DLD1 (cell line): Measurements from ENCODE around the gene METTL23.
"Not testable (repeated sequence)": the region's sequence is repeated elsewhere in the genome, so short reads cannot be mapped to it uniquely, and the experiment has no call there.

Source experiments
- in situ Hi-C: cut with HindIII; loops from 2 replicates; pipeline ENCODE4 v1.10.0; 2017; ENCODE audit warnings: low sequenced_read_pairs

The METTL23 gene

DNA sequence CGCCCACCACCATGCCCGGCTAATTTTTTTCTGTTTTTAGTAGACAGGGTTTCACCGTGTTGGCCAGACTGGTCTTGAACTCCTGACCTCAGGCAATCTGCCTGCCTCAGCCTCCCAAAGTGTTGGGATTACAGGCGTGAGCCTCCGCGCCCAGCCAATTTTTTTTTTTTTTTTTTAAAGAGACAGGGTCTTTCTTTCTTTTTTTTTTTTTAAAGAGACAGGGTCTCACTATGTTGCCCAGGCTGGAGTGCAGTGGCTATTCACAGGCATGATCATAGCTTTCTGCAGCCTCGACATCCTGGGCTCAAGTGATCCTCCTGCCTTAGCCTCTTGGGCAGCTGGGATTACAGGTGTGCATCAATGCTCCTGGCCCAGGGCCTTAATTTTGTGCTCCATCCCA, 14.3 kb upstream of the METTL23 start:
- in situ Hi-C loops: loop anchor here (10.0 kb wide), 1 partner anchor 178 kb away; the partner anchor contains the start of gene CYGB

DNA sequence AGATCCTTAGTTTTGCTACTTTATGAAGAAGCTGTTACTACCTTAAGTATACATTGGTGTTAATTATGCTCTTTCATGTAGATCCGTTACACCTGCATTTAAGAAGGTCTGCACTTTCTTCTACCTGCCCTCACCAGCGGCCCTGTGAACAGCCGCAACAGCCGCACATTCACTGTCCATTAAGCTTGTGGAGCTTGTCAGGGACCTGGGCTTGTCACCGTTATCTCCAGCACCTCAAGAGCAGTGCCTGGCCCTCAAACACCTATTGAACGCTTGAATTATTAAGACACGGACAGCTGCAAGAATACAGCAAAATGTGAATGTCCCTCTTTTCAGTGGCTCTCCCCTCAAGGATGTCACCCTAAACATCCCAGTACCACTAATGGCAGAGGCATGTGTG, 12.9 kb upstream of the METTL23 start:
- in situ Hi-C loops: loop anchor here (10.0 kb wide), 1 partner anchor 179 kb away; the partner anchor contains the start of gene CYGB

DNA sequence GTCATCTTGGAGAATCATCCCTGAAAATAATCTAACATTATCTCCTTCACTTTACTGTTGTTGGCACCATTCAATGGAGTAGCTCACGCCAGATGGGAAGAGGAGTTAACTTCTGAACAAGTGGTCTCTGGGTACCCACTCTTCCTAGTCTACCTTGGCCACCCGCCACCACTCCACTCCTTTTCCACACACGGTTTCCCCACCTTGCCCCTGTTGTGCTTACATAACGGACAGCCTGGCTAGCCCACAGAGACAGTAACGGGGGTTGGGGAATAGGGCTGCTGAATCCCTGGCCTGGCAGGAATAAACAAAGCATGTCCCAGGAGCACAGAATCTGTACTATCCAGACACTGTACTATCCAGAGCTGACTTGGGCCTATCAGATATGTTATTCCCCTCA, 12.3 kb upstream of the METTL23 start:
- in situ Hi-C loops: loop anchor here (10.0 kb wide), 1 partner anchor 180 kb away; the partner anchor contains the start of gene CYGB

DNA sequence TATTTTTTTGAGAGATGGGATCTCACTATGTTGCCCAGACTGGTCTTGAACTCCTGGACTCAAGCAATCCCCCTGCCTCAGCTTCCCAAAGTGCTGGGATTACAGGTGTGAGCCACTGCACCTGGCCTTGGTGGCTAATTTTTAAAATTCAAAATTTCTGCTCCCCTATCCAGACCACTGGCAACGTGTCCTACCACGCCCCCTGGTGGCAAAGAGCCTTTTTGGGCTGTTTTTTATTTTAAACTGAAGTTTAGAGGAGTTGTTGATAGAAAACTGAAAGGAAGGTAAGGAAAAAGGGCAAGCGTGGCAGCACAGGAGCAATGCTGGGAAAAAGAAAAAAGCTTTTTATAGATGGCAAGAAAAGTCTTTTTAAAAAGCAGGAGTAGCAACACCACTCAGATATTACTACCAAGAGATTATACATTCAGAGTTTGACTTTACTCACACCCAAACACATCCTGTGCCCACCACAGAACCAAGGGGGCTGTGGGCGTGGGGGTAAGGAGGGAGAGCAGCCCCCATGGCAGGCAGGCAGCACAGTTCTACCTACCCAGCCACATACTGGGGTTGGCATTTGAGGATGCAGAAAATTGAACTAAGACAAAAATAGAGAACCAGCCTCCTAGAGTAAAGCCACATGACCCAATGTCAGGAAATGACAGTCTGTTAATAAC, 11.7 kb upstream of the METTL23 start:
- in situ Hi-C loops: loop anchor here (10.0 kb wide), 1 partner anchor 180 kb away; the partner anchor contains the start of gene CYGB

DNA sequence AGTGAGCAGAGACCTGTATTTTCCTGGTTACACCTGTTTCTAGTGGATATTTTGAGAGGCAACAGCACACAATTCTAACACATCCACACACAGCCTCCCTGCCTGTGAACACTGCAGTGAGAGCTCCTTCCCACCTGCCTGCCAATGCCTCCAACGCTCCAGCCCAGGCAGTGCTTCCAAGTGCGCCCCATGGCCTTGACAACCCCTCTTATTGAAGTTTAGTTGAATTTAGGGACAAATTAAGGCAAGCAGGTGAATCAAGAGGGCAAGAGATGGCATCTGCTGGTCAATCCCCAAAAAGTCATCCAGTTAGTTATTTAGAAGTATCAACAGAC, 11.2 kb upstream of the METTL23 start:
- in situ Hi-C loops: loop anchor here (10.0 kb wide), 1 partner anchor 181 kb away; the partner anchor contains the start of gene CYGB

DNA sequence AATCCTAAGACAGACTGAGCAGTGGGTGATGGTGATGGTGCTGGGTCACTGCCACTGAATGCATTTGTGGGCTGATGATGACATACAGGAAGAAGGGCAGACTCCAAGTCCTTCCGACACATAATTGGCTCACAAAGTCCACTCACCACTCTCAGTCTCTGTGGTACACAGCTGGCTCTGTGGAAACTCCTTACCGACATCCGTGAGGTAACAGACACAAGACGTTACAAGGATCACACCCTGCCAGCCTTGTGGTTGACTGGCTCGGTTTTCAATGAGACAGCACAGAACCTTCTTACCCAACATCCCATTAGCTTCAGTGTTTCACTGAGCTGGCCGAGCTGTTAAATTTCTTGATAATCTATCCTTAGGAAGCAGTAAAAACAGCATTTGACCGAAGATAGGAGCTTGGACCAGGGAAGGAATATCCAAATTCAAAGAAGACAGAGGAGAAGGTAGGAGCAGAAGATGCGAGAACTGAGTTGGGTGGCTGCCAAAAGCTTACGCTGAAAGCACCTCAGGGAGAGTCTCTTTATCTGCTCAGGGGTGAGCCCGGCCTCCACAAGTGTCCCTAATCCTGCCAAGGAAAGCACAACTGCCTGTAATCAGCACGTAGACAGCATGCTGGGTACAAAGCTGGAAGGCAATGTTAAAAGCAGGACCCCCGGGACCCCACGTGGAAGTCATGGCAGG, 10.3 kb upstream of the METTL23 start:
- in situ Hi-C loops: loop anchor here (10.0 kb wide), 1 partner anchor 181 kb away; the partner anchor contains the start of gene CYGB

DNA sequence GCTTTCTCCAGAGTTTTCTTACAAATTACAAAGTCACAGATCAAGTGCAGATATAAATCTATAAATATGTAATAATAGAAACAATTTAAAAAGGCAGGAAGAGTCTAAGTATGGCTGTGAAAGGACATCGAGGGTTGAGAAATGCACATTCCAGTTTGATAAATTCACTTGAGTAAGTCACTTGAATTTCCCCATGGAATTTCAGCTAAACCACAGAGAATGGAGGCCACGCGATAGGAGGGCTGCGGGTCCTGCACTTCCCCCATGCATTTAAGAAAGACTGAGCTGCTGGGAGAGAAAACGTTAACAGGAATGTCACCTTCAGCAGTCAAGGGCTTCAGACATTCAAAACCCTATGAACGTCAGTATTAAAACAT, 9.8 kb upstream of the METTL23 start:
- in situ Hi-C loops: loop anchor here (10.0 kb wide), 1 partner anchor 182 kb away; the partner anchor contains the start of gene CYGB

DNA sequence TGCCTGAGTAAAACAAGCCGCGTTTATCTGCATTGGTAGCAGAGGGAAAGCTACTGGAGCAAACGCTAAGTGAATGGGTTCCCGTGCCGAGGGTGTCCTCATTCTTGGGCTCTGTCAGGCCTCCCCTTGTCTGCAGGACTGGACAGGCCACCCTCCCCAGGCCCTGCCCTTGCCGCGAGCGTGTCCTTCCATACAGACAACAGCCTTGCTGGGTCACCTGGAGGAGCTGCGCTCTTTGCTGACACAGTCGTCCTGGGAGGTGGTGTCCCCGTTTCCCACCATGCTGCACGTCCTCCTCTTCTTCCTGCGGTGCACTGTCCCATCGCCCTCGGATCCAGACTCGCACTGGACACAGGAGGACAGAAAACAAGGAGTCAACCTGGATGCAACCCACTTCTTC, 8.1 kb upstream of the METTL23 start:
- in situ Hi-C loops: loop anchor here (10.0 kb wide), 1 partner anchor 184 kb away; the partner anchor contains the start of gene CYGB

DNA sequence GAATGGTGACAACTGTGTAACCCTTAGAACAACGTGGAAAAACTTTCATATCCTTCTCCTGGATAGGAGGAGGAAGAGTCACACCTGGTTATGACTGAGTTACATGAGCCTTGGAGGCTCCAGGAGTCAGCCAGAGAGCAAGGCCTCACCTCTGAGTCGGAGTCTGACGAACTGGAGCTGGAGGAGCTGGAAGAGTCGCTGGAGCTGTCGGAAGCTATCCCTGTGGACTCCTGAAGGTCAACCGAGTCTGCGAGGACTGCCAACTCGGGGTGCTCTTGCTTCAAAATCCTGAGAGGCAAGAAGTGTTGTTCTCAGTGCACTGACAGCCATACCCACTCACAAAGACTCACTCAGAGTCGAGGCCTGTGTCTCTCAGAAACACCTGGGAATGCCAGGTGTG, 6.4 kb upstream of the METTL23 start:
- in situ Hi-C loops: no loop called here

DNA sequence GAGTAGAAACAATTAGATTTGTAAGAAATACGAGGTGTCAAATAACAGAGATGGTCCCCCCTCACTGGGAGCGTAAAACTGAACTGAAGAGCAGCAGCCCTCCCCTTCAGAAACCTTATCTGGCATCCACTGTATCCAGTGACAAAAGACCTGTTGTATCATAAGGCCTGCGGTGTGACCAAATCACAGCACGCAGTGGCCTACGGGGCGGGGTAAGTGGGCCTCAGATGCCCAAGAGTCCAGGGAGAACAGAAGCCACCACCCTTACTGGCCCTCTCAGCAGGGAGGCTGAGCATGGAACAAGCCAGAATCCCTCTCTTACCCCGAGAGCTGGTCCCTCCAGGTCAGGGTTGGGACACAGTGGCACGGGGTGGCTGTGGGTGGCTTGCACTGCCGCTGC, 5.7 kb upstream of the METTL23 start:
- in situ Hi-C loops: no loop called here

DNA sequence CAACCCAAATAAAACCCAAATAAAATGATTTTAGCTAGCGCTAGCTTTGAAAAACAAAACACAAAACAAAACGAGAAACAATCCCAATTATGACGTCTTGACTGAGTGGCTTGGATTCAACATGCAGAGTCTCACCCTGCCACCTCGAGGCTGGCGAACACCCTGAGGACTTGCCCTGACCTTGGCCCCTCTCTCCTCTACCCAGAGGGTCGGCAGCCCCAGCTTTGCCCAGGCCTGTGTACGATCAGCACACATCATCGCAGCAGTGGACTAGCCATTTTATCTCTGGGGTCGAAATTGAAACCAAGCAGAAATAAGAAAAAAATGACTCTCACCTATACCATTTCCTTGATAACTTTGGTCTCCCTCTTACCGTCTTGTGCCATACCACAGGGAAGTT, 5.2 kb upstream of the METTL23 start:
- in situ Hi-C loops: no loop called here

DNA sequence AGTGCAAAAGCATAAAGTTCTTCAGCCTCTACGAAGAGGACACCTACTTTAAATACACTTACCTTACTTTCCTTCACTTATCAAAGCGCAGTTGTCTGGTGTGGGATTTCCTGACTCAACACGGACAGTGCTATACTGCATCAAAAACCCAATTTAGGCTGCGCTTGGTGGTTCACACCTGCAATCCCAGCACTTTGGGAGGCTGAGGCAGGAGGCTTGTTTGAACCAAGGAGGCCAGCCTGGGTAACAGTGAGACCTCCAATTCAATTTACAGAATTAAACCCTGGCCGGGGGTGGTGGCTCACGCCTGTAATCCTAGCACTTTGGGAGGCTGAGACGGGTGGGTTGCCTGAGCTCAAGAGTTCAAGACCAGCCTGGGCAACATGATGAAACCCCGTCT, 4.4 kb upstream of the METTL23 start:
- in situ Hi-C loops: no loop called here

DNA sequence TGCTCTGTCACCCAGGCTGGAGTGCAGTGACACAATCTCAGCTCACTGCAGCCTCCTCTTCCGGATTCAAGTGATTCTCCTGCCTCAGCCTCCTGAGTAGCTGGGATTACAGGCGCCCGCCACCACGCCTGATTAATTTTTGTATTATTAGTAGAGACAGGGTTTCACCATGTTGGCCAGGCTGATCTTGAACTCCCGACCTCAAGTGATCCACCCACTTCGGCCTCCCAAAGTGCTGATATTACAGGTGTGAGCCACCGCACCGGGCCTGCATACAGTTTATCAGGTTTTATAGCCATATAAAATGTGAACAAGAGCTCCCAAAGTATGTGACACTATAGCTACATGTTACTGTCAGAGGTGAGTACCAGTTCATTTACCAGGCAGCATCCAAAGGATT, 3.7 kb upstream of the METTL23 start:
- in situ Hi-C loops: not testable (repeated sequence)

DNA sequence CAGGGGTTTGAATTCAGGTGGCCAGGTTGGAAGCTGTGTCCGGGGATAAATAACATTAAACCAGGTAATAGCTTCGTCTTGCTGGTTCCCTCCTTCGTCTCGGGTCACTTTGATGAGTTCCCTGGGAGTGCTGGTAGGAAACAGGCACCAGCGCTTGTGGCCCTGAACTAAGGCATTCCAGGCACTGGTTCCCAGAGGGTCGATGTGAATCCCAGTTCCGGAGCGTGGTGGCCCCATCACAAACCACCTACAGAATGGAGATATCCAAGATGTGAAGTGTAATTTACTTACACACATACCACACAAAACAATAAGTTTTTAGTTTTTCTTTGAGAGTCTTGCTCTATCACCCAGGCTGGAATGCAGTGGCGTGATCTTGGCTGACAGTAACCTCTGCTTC, 2.8 kb upstream of the METTL23 start:
- in situ Hi-C loops: no loop called here

DNA sequence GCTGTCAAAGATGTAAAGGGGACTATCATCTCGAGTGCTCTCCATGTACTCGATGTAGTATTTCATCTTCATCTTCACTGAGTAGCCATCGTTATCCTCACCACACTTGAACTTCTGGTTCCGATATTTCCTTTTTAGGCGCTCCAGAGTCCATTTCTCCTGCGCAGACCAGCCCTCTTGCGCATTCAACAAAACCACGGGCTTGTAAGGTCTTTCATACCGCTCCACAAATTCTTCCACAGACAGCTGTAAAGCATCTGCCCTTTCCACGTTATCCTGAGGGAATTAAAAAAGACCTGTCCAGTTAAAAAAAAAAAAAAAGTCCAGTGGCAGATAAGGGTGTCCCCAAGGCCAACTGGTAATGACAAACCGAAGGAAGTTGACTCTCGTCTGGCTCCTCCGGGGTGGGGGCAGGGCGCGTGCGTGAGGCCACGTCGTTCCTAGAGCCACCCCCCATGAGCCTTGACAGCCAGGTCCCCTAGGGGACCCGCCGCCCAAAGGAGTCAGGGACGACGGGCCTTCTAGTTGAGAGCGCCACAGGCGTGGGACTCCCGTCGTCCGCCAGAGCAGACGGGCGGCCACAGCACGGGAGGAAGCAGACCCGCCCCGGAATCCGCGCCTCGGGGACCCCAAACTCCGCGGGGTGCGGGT, 934 bp upstream of the METTL23 start:
- in situ Hi-C loops: no loop called here

DNA sequence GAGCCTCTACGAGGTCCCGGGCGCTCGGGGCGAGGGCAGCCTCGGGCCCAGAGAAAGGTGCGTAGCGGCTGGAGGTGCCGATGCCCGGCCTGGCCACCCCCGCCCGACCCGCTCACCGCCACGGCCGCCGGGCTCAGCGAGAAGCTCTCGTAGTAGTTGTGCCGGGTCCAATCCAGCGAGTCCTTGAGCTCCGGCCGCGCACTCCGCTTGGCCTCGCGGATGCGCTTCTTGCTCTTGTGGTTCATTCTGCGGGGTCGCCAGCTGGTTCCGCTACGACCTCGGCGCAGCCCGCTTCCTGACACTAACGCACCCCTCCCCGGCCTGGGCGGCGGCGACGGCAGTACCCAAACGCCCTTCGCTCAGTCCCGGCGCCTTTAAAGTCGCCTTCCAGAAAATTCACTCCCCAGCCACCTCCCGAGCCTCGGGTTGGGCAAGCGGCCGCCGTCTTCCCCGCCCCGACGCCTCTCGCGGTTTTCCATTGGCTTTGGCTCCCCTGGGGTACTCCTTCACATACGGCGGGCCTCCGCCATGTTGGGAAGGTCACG, 336 bp upstream of the METTL23 start, which contains the start of gene JMJD6:
Gene JMJD6, minus strand, starts transcription at position 376 of the 545 bp plus-strand sequence. Its CDS starts 131 bp downstream, at position 245.
- in situ Hi-C loops: no loop called here

DNA sequence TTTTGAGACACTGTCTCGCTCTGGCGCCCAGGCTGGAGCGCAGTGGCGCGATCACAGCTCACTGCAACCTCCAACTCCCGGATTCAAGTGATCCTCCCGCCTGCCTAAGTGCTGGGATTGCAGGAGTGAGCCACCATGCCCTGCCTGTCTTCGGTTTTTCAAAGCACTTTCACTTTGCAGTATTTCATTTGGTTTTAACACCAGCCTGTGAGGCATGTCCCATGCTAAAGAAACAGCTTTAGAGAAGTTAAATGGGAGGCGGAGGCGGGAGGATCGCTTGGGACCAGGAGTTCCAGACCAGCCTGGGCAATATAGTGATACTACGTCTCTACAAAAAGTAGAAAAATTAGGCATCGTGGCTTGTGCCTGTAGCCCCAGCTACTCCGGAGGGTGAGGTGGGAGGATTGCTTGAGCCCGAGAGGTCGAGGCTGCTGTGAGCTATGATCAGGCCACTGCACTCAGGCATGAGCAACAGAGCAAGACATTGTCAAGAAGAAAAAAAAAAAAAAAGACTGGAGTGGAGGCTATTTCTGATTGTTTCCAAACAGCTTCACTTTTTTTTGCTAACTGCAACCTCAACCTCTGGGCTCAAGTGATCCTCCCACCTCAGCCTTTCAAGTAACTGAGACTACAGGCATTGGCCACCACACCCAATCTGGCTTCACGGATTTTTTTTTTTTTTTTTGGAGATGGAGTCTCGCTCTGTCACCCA, 1.3 kb downstream of the METTL23 start:
- in situ Hi-C loops: no loop called here

DNA sequence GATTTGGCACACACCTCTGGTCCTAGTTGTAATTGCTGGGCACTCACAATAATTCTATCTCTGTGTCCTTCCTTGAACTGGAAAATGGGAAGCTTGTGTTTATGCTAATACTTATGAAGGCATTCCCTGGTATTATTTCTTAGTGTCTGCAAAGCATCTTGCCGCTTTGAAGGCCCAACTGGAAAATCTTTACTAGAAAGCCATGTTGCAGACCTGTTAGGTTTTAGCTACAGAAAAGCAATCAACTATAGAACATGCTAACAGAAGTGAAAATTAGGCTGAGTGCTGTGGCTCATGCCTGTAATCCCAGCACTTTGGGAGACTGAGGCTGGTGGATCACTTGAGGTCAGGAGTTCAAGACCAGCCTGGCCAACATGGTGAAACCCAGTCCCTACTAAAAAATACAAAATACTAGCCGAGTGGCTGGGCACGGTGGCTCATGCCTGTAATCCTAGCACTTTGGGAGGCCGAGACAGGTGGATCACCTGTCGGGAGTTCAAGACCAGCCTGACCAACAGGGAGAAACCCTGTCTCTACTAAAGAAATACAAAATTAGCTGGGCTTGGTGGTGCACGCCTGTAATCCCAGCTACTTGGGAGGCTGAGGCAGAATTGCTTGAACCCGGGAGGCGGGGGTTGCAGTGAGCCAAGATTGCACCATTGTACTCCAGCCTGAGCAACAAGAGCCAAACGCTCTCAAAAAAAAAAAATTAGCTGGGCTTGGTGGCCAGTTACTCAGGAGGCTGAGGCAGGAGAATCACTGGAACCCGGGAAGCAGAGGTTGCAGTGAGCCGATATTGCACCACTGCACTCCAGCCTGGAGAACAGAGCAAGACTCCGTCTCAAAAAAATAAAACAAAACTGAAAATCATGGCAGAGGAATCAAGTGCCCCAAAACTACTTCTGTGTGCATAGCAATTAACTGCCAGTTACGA, 5.4 kb downstream of the METTL23 start:
- in situ Hi-C loops: not testable (repeated sequence)

DNA sequence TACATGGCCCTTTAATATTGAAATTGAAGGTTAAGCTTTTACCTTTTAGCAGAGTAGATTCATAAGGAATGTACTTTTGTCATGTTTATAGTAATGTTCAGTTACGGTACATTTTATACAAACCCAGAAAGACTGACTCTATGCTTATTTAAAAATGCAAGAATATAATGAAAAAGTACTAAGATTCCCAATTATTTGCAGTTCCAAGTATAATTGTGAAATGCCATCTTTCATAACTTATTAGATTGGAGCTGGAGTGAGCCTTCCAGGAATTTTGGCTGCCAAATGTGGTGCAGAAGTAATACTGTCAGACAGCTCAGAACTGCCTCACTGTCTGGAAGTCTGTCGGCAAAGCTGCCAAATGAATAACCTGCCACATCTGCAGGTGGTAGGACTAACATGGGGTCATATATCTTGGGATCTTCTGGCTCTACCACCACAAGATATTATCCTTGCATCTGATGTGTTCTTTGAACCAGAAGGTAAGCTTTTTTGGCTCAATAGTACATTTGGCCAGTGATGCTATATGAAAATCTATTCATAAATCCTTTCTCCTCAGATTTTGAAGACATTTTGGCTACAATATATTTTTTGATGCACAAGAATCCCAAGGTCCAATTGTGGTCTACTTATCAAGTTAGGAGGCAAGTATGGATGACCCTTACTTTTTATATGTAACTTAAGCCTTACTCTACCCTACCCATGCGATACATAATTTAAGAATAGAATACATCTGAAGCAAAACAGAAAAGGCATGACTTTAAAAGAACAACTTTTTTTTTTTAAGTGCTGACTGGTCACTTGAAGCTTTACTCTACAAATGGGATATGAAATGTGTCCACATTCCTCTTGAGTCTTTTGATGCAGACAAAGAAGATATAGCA, 6.3 kb downstream of the METTL23 start:
- in situ Hi-C loops: no loop called here
